GM19467 (cell line): ENCODE results near the gene OXNAD1.

Source experiments
- ATAC-seq: cut with Tn5 transposase; IDR thresholded peaks from one replicate; pipeline ENCODE4 v1.9.1; 2021; ENCODE audit warnings: mild to moderate bottlenecking, moderate library complexity; ENCODE audit not compliant: unreplicated experiment

The OXNAD1 gene

DNA sequence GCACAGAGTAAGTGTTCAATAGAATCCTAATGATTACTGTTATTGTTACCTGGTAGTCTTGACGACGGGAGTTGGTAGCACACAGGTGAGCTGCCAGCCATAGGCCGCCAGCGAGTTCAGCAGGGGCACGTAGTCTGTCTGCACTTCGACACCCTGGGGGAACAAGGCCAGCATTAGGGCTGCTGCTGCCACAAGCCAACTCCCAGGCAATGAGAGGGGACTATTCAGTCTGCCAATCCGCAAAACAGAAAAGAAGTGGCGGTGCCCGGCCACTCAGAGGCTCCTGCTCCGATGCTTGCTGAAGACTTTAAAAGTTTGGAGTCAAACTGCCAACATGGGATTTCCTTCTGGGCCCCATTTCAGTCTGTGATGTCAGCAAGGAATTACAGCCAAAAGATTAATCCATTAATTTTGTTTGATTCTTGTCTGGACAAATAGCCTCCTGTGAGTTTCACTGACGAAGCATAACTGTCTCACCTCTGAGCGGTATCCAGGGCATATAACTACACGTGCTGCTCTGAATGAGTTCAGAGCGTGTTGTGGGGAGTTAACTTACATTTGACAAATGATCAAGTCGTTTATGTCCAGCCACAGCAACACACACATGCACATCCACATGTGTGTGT is 61.8 kb downstream of the OXNAD1 start:
- ATAC-seq, result no peak

DNA sequence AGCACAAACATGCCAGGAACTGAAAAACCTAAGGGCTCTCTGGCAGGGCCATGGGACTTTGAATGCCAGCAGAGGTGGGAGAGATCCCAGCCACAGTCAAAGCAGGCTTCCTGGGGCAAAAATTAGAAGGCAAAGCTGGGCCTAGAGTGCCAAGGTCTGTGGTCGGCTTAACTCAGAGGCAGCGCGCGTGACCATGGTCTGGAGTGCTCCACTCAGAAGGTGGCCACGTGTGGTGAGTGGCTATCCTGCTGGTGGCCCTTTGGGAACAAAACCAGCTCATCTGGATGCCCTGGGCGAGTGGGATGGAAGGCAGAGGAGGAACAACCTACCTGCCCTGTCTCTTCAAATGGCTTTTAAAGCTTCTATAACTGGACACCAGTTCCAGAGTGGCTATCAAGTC is 63.1 kb downstream of the OXNAD1 start:
- ATAC-seq, result no peak

DNA sequence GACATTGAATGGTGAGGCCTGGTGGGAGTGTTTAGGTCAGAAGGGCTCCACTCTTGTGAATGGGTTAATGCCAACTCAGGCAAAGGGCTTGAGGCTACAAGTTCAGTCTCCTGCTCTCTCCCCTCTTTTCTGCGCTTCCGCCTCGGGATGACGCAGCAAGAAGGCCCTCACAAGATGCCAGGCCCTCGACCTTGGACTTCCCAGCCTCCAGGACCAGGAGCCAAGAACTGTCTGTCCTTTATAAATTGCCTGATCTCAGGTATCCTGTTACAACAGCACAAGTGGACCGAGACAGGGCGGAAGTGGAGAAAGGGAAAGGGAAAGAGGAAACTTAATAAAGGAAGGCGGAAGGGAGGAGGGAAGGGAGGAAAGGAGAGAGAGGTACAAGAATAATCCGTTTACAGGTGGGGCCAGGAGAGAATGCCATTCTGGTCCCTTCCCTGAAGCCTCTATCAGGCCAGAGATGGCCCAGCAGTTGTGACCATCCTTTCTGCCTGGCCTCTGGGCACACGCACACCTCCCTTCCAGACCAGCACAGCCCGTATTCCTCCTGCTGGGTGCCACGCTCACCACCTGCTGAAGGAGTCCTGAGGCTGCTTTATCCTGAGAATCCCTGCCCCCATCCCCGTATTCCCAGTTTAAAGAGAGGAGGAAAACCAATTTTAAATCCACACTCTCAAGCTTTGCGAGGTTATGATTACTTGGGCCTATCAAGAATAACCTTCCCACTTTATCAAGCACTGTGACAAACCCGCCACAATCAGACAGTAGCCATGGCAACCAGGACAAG is 64.2 kb downstream of the OXNAD1 start:
- ATAC-seq, result no peak

DNA sequence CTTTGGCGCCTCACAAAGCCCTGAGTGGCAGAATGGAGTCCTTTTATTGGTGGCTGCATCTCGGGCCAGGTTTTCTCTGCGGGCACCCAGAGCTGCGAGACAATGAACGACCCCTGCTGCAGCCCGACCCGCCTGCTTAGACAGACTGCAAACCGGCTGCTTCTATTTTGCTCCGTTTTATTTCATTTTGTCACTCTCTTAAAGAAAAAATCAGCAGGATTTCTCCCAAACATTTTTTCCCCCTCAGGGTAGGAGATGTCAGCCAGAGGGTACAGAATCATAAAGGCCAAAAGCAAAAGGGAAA is 64.8 kb downstream of the OXNAD1 start:
- ATAC-seq, result no peak

DNA sequence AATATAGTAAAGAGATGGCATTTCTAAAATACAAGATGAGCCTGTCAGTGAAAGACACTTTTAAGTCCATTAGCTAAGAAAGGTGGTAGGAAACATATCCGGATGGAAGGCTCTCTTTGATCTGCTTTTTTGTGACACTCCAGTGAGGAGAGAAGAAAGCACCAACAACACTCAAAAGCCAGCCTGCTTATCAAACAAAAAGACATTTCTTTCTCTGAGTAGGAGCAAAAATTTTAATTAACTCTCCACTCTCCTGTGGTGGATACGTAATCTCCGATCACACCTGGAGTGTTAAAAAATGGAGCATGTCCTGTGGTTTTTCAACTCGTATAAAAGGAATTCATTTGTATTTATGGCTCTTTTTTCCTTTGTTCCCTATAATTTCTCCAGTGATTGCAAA is 65.3 kb downstream of the OXNAD1 start:
- ATAC-seq, result no peak

DNA sequence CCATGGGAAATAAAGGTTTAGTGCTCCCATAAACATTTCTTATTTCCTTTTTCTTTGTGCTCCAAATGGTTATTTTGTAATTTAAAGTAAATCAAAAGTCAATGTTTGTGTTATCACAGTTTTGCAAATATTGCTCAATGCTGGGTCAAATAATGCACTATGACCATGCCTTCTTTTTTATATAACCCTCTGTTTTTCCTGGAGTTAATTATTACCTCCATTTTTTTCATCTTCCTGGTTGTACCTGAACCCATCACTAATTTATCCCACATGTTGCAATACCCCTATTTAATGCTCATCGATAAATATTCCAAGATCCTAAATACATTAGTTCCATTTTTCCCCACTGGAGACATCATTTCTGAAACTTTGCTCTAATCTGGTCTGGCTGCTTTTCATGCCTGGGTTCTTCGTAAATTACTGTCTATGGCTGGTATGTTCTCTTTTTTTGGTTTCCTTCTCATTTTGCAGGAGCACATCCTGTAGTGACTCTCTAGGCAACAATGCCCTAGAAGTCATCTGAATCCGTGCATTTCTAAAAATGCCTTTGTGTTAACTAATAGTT is 66.4 kb downstream of the OXNAD1 start:
- ATAC-seq, result no peak

DNA sequence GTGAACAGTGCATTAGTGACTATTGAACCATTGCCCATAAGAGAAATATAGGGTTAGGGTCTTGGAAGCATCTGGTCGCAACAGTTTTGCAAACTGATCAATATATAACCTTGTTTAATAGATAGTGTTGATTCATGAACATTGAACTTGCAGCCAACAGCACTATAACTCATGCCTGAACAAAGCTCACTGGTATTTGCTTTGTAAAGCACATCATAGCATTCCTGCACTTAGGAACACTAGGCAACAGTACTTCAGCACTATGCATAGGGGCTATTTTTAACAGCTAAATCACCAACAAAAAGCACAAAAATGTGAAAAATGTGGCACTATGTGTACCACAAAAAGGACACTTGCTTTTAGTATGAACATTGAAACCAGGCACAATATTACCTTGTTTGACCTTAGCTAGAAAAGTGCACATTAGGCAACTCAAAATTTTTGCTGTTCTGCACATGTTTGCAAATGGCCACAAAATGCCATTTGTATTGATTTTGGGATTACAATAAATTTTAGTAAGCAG is 68.0 kb downstream of the OXNAD1 start:
- ATAC-seq, result no peak

DNA sequence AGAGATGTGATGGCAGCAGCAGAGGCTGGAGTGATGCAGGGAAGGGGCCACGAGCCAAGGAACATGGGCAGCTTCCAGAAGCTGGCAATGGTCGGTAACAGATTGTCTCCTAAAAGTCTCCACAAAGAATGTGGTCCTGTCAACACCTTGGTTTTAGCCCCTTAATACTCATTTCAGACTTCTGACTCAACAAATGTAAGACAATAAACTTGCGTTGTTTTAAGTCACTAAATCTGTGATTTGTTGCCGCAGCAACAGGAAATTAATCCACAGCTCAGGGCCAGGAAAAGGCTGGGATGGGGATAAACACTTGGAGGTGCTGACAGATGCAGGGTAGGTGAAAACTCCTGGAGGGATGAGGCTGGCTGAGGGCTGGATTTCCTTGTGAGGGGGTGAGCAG is 69.9 kb downstream of the OXNAD1 start:
- ATAC-seq, result no peak

DNA sequence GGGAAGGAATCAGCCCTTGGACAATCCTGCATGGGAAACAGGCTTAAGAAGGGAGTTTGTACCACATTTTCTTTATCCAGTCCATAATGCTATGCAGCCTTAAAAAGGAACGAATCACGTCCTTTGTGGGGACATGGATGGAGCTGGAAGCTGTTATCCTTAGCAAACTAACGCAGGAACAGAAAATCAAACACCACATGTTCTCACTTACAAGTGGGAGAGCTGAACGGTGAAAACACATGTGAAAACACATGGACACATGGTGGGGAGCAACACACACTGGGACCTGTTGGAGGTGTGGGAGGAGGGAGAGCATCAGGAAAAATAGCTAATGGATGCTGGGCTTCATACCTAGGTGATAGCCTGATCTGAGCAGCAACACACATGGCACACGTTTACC is 70.3 kb downstream of the OXNAD1 start:
- no peak for ATAC-seq

DNA sequence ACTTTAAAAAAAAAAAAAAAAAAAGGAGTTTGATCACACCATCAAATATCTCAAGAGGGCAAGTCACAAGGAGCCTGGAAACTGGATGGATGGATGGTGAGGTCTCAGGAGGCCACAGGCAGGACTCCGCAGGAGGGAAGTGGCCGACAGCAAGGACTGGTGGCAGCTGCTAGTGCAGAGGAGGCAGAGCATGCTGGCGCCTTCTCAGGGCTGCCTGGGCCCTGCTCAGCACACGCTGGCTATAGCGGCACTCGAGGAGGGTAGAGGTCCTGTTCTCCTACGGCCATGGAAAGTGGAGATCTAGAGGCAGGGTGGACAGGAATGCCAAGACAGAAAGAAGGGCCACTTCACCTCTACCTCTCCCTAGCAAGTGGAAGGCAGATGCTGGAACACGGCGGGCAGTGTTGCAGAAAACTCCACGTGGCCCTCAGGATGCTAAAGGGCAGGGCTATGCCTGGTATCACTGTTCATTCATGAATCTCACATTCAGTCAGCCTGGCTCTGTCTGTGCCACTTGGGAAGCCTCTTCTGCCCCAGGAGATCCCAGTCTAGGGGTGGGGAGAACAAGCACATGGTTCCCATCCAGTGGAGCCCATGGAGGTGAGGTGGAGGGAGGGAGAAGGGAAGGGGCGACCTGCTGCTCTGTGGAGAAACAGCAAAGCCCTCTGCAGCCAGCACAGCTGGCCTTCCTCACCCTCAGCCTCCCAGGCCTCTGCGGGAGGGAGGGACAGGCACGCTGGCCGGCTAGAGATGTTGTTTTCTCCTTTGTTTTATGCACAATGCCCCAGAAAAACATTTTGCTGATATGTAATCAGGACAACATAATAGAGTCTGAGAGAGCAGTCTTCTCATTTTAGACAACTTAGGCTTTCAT is 71.0 kb downstream of the OXNAD1 start:
- no peak for ATAC-seq

DNA sequence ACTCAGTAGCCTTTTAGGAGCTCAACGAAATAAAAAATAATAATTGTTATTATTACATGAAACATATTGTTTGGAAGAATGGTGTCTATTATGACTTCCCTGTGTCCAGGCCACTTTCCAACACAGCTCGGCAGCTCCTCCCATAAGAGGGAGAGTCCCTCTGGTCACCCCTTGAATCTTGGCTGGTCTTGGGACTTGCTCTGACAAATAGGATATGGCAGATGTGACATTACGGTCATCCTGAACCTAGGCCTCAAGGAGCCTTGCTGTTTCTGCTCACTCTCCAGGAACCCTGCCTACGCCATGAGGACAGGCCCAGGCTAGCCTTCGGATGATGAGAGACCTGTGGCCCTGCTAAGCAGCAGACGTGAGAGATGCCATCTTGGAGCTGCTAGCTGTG is 71.8 kb downstream of the OXNAD1 start:
- no peak for ATAC-seq

DNA sequence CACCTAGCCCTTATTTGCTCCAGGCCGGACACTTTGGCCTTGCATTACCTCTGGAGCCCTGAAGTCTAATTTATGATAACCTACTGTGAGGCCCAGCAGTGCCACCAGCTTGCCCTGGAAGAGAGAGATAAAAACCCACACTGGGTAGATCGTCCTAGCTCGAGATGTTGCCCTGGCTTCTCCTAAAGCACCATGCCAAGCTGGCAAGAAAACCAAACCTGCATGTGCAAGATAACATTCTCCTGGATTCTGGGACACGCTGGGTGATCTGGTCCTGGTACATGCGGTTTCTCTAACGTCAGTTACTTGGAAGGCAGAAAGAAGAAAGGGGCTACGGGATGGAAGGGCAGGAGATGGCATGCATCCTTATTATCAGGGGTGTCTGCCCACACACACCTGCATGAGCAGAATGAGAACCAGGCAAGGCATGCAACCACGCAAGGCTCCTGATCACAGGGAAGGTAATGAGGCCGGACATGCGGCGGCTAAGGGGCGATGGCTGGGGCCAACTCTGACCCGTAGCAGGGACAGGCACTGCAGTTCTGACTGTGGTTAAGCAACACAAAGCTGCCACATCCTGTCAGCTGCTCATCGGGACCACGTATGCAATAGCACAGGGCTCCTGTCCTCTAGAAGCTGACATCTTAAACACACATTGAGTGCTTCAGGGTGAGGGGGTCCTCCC is 73.0 kb downstream of the OXNAD1 start:
- ATAC-seq, result peak; percentile 82

DNA sequence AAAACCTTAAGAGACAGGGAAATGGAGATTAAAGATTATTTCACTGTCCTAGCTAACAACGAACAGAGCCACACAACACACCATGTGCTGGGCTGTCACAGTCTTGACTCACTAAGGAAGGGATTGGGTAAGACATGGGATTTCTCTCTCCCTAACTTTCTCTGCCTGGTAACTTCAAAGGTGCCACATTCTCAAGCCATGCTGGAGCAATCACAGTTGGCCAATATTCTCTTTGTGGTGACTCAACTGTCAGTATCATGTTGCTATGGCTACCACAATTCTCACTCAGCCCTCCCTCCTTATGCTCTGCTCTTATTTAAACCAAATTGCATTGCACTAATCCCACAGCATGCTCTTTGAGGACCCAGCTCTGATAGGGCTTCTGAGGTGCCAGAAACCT is 74.0 kb downstream of the OXNAD1 start:
- ATAC-seq, result no peak

DNA sequence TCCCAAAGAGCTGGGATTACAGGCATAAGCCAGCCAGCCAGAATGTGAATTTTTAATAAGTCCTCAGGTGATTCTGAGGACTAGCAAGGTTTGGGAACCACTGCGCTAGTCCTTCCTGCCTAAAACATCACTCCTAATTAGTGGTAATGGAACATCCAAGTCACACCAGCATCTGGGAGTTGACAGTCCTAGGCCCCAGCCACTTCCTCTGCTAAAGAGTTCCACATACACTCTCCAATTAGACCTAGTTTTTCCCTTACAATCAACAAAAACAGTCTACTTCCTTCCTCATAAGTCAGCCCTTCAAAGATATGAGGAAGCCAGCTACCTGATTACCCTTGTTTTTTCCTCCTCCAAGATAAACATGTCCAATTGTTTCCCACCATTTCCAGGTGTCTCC is 78.1 kb downstream of the OXNAD1 start:
- no peak for ATAC-seq

DNA sequence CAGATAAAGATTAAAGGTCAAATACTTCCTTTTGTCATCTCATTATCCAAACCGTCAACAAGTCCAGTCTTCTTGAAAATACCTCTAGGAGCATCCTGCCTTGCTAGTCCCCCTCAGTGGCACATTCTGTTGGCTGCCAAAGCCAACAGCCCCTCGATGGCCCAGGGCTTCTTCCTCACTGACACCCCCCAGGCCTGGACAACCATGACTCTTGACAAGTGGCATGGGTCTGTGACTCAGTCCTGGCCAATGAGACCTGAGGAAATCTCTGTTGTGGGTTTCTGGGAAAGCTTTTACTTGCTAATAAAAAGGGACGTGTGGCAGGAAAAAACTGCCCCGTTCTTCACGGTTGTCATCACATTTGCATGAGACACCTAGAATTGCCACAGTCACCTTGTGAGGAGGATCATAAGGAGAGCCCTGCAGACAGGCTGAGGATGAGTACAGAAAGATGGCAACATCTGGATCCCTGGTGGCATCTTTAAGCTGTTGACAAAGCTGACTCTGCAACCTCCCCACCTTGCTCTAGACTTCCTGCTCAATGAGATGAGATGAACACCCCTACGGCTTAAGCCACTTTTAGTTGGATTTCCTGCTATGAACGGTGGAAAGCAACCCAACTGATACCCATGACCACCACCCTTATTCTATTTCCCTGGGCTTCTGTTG is 81.5 kb downstream of the OXNAD1 start:
- no peak for ATAC-seq

DNA sequence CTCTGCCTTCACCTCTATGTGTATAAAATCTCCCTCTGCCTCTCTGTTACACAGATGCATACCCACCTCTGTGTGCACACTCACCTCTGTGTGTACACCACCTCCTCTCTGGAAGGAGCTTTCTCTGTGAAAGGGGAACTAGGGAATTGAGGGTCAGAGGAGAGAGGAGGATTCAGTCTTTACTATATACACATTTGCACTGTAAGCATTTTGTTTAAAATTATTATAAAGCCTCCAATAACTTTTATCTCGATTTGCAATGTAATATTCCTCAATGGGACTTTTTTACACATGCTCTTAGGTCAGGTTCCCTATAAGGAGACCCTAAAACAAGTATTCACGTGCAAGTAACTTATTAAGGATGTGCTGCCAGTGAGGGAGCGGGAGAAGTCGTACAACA is 82.5 kb downstream of the OXNAD1 start:
- no peak for ATAC-seq

DNA sequence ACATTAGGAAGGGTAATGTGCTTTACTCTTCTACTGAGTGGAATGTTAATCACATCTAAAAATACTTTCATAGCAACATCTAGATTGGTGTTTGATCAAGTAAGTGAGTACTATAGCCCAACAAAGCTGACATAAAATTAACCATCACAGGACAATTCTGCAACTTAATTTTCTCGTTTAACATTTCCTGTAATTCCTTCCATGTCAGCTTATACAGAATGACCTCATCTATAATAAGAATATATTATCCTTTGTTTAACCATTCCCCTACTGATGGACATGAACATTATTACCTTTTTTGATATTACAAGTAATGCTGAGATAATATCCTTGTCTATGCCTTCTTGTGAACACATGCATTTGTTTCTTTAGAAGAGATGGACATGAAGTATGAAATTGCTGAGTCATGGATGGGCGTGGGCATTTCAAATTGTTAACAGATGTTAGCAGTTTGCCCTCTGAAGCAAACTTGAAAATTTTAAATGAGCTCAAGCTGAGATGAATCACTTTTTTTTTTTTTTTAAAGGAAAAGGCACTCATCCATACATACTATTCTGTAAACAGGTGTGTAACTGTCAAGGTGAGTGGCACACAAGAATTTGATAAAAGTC is 85.1 kb downstream of the OXNAD1 start:
- ATAC-seq, result no peak

DNA sequence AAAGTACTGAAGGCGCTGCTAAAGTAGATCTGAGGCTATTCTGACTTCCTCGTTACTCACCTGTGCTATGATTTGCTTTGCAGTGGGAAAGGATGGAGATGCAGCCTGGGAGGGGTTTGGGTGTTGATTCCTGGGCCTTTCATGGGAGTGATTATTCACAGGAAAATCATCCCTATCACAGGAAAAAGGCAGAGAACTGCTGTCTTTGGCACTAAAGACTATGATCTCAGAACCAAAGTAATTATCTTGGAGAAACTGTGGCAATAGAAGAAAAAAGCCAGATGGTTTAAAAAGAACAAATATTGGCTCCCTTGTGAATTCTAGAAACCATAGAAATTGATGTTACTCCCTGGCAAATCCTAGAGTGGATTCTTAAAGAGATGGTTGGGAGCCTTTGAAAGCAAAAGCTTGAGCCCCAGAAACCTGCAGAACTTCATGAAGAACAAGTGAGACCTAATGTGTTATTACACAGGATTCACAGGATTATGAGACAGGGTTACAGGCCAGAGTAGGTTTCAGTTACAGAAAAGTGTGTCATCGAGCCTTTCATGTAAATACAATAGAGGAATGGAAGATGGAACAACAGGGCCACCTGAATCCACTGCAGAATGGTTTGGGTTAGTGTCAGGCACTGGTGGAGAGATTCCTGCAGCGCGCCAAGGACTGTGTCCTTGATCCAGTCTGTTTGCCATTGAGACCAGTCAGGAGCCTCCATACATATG is 85.7 kb downstream of the OXNAD1 start:
- ATAC-seq, result no peak

DNA sequence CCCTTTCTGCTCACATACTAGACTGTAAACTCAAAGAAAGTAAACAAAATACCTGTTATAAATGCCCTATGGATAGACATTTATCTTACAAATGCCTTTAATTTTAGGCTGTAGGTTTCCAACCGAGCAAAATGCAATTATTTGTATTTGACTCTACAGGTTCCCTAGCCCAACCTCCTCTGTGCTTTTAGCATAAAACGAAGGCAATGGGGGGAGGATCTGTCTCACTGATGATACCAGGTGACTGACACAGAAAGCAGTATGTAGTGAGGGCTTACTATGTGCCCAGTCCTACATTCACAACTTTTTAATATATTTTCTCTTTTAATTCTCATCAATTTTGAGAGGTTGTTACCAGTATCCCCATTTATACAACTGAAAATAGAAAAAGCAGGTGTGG is 87.4 kb downstream of the OXNAD1 start:
- no peak for ATAC-seq
